NCI-H2081 treated with DMSO at 0.1 percent for 48 hours (cell line): ENCODE results near the gene SLC9A9.

Experiments
- DNase-seq: peaks from one replicate; lab custom pipeline; 2025; lab: John Stamatoyannopoulos, UW

Gene SLC9A9

GRCh38 chr3:143644370-143645089, 203.7 kb downstream of the SLC9A9 start:
- DNase-seq, result peak; percentile 27

DNA sequence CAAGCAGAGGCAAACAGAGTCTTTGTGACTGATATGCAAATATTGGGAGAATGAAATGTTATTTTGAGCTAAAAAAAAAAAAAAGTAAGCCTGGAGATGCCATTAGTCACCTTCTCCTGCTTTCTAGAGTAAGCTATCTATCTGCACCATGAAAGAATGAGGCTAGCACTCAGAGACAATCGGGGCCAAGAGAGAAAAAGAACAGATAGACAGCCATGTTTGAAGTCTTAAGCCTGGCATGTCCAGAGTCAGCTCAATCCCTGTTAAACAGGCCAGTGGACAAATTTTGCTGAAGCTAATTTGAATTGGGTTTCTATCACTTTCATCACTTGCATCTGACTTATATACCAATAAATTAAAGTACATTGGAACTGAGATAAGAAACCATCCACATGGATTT, 204.4 kb downstream of the SLC9A9 start:
- no peak for DNase-seq

DNA sequence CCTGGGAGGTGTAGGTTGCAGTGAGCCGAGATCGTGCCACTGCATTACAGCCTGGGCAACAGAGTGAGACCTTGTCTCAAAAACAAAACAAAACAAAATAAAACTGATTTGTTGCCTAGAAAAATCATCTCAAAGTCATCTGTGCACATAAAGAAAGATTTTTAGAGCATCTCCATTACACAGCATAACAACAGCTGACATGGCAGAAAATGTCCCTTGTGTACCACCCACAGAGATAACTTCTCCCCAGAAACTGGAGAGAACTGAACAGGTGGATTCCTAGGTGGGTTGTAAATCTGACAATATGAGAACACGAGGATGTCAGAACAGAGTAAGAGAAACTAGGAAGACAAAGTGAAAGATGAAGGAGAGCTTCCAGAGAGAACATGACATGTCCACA, 207.5 kb downstream of the SLC9A9 start:
- no peak for DNase-seq

DNA sequence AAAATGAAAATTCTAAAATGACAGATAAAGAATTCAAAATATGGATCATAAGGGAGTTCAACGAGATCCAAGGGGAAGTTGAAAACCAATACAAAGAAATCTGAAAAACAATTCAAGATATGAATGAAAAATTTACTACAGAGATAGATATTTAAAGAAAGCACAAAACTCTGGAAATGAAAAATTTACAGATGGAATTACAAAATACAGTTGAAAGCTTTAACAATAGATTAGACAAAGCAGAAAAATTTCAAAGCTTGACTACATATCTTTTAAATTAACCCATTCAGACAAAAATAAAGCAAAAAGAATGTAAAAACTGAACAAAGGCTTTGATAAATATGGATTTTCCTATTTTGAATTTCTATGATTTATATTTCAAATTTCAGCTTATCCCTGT, 211.1 kb downstream of the SLC9A9 start:
- DNase-seq, result no peak

GRCh38 chr3:143634991-143635390, 213.3 kb downstream of the SLC9A9 start:
- DNase-seq, result no peak

GRCh38 chr3:143634427-143634826, 213.8 kb downstream of the SLC9A9 start:
- DNase-seq, result no peak

GRCh38 chr3:143633816-143634215, 214.5 kb downstream of the SLC9A9 start:
- no peak for DNase-seq

- no peak for DNase-seq
Measured at GRCh38 chr3:143629726-143630125, 218.5 kb downstream of the SLC9A9 start.

DNA sequence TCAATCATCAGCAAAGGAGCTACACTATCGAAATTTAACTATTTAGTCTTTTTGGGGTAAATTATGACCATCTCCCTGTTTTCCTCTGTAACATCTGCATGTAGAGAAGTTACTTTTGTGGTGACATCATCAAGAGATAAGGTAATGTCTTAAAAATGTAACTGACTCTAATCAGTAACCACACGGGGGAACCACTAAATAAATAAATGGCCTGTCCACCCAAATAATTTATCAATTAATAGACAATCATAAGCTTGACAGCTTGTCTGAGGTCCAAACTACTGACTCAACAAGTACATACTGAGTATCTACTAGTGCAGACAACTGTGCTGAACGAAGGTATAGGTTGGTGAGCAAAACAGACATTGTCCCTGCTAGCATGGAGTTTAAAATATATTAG, 219.3 kb downstream of the SLC9A9 start:
- DNase-seq, result no peak

DNA sequence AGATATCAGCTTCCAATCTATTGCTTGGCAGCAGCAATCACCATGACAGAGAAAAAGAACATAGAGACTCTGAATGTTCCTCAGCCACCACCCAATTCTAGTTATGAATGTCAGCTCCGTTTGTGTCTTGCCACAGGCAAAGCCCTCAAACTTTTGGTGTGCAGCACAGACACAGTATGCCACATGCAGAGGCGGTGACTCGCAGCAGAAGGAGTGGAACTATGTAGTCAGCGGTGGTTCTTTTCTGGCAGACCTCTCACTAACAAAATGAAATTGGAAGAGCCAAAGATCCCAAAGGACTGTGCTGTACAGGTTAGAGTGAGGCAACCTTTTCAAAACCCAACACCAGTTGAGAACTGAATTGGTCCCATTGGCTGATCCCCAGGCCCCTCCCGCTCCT, 220.9 kb downstream of the SLC9A9 start:
- no peak for DNase-seq

- DNase-seq, result no peak
Measured at GRCh38 chr3:143619231-143619630, 229.0 kb downstream of the SLC9A9 start.

GRCh38 chr3:143617050-143617449, 231.2 kb downstream of the SLC9A9 start:
- DNase-seq, result no peak

DNA sequence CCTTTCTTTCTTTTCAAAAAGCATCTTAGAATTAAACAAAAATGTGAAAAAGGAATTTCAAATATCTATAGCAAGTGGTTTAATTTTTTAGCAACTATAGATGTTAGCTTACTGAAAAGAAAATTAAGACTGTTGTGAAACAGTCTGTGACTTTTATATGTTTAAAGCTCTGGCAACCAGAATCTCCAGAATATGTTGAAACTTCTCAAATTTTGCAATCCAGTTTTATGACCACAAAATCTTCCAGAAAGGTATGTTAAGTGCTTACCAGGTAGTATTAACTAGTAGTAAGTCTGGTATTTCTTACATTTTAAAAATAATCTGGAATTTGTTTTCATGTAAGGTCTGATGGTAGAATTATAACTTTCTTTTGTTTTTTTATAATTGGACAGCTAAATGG, 235.0 kb downstream of the SLC9A9 start:
- DNase-seq, result no peak

DNA sequence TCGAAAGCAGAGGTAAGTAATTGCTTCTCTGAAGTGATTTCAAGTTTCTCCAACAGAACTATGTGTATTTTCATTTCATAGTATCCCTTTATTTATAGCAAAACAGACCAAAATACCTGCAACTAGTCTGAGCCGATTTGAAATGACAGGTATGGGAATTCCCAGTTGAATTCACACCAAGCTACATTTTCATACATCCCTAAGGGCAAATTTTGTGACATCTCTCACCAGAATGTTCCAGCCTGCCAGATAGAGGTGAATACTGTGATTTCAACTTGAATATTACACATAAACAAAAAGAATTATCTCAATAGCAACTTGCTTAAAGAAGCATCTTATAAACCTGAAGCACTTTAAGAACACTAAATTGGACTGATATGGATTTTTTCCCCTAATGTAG, 235.7 kb downstream of the SLC9A9 start:
- DNase-seq, result no peak

DNA sequence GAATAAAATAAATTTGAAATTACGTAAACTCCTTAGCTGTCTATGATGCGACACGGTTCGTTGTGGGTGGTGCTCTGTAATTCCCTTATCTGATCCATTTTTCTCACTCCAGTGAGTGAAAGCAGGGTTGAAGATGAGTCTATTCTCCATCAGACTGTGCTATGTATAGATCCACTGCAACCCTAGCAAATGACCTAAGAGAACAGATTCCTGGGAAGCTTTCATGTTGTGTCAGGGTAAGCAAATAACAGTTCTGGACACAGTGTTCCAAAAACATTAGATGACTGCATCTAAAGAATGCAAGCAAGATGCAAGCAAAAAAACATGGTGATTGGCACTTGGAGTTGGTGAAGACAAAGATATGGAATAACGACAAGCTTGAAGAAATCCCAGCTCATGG, 239.3 kb downstream of the SLC9A9 start:
- DNase-seq, result no peak

- DNase-seq, result no peak
Measured at GRCh38 chr3:143605233-143605950, 242.9 kb downstream of the SLC9A9 start.

DNA sequence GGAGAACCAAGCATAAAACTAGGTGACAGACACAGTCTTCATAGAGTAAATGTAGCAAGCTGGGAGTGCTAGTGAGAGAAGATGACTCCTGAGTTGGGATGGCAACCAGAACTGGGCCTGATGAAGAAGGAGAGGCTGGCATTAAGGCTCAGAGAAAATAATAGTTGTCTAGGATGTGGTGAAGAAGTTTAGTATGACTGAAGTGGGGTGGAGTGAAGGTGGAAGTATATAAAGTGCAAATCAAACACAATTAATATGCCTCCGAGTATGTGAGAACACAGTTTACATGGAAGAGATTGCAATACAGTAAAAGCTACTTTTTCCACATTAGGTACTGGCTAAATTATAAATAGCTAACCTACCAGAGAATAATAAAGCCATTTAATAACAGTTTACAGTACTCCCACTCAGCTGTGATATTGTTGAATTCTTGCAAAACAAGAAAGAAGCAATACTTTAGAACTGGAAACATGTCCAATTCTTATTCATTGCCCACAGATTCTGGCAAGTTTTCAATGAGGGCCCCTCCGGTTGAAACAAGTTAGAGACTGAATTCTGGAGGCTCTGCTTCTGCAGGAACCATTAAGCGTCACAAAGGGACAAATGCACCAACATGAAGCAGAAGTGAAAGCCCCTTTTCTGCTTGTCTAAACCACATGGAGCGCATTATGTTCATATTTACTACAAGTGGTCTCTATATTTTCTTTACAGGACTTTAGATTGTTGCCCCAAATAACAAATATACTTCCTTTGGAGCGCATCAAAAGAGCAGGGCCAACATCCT, 243.7 kb downstream of the SLC9A9 start:
- no peak for DNase-seq

DNA sequence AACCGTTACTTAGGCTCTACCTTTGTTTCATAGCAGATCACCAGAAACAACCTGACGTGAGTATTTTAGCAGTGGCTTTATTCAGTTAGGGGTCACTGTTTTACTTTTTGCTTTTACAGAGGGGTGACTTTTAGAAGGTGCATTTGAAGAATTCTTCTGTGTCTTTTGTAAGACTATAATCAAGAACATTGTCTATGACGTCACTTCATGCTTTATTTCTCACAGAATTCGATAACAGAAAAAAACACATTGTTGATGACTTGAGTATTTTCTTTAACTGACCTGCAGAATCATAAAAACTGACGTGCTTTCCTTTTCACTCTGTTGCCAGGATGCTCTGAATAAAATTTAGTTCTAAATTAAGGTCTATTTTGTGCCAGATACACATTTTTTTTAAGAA, 244.5 kb downstream of the SLC9A9 start:
- no peak for DNase-seq

DNA sequence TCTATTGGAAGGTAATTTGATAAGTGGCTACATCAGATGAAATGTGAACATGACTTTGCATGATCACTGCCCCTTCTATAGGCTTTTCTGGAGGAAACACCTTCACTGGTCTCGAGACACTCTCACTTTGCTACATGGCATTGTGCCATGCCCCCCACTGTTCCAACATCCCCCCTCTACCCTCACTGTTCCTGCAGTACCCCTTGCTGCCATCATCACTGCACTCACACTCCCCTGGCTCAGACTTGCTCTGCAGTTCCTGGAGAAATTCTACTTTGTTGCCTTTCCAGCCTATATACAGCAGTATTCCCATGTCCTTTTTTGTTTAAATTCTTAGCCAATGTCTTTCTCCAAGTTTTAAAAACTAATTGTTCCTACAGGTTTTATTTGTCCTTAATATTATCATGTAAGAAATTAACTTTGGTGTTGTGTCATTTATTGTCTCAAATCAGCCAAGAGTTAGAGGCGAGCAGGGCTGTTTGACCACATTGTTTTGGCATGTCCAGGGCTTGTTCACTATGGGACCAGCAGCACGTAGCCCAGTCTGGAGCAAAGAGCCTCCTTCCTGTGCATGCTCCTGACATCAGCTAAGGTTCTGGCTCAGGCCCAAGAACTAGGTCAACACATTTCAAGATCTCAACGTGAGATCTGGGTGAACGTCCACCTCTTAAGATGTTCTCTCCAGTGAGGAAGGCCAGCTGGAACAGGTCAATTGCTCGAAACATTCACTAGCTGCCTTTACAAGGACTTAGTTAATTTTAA, 246.4 kb downstream of the SLC9A9 start:
- DNase-seq, result no peak

- no peak for DNase-seq
Measured at GRCh38 chr3:143600756-143601718, 247.2 kb downstream of the SLC9A9 start.
